Prostate gland (tissue), 2 donors: ENCODE data around the gene PRPF6. TPM values are rescaled to one million over a fixed set of nuclear protein-coding genes. Genes with fewer than 3 reads are reported as not detected.

ENCODE experiments used
- DNase-seq: peaks from one replicate; pipeline ENCODE4 v3.0.0-alpha.2; 2019; ENCODE audit warnings: low spot score
- H3K27ac ChIP-seq, 2 donors: fragments of 200-600 bp; sonication (generic); 2 replicates each; pipeline ENCODE4 v1.5.1; 2017 to 2019
- H3K27me3 ChIP-seq: fragments of 200-600 bp; sonication (generic); replicated peaks from 2 replicates; pipeline ENCODE4 v1.5.1; 2019; ENCODE audit not compliant: insufficient read depth
- H3K36me3 ChIP-seq, 2 donors: fragments of 200-600 bp; sonication (generic); 1 replicate in 1 of 2; 2 replicates in 1 of 2; pipeline versions ENCODE4 v1.5.1 to v1.8.1; 2017 to 2019
- H3K4me1 ChIP-seq: fragments of 200-600 bp; sonication (generic); replicated peaks from 2 replicates; pipeline ENCODE4 v1.5.1; 2019
- H3K4me3 ChIP-seq, 2 donors: fragments of 200-600 bp; sonication (generic); 2 replicates each; pipeline ENCODE4 v1.5.1; 2017 to 2019
- H3K9me3 ChIP-seq: fragments of 200-600 bp; sonication (generic); 2 replicates; pipeline ENCODE4 v1.5.1; 2017
- CTCF ChIP-seq, 4 experiments: fragments of 200-600 bp in 2 of 4; fragments of 450-650 bp in 2 of 4; sonication (generic) in 2 of 4; IDR thresholded peaks; 1 replicate in 3 of 4; 2 replicates in 1 of 4; pipeline ENCODE4 v1.5.1; 2016 to 2019; ENCODE audit warnings: antibody characterized with exemption in 4 of 4, mild to moderate bottlenecking in 2 of 4, moderate library complexity in 2 of 4
- POLR2A ChIP-seq: fragments of 450-650 bp; IDR thresholded peaks from one replicate; pipeline ENCODE4 v1.6.1; 2016; ENCODE audit warnings: antibody characterized with exemption, mild to moderate bottlenecking
- POLR2AphosphoS5 ChIP-seq: sonication (generic); formaldehyde crosslinking; IDR thresholded peaks from one replicate; pipeline ENCODE4 v1.6.1; 2017; ENCODE audit warnings: antibody characterized with exemption
- WGBS: methylation state at CpG from one replicate; pipeline ENCODE4 v1.1.5; 2018; 5-methylcytosine and 5-hydroxymethylcytosine counted together
- intact Hi-C: fragments of 100-400 bp; cut with DNase I; formaldehyde crosslinking; loops from one replicate; pipeline ENCODE4 v1.14.2; 2022
- total RNA-seq, 2 donors: library from RNA; depleted of rRNA; stranded (reverse); fragments of >200 nt; gene quantifications; one replicate each; pipeline ENCODE4 v1.1.0, GENCODE V29; 2016

Gene PRPF6
- total RNA-seq, 2 donors from 2014 or later: 60.9 to 99.6 TPM

- TF ChIP-seq POLR2AphosphoS5: no peak
- no peak for TF ChIP-seq POLR2A
- TF ChIP-seq CTCF (IDR thresholded peaks at IDR 0.05): no peak
- DNase-seq: no peak
- no peaks in the 10 kb centered on the region for H3K9me3 ChIP-seq
- no peaks in the 10 kb centered on the region for H3K36me3 ChIP-seq
- peaks cover 21% of the 10 kb centered on the region for H3K4me1 ChIP-seq
- H3K27me3 ChIP-seq: no peaks in the 10 kb centered on the region
- H3K4me3 ChIP-seq: no peak overlapping the region
- H3K27ac ChIP-seq: no peak overlapping the region
- WGBS: 89% methylated on average over 31 of the region's 35 CpGs
- intact Hi-C loops: no loop called here
These were observed 36.6 kb upstream of the PRPF6 start for GRCh38 chr20:63944078-63944941.

DNA sequence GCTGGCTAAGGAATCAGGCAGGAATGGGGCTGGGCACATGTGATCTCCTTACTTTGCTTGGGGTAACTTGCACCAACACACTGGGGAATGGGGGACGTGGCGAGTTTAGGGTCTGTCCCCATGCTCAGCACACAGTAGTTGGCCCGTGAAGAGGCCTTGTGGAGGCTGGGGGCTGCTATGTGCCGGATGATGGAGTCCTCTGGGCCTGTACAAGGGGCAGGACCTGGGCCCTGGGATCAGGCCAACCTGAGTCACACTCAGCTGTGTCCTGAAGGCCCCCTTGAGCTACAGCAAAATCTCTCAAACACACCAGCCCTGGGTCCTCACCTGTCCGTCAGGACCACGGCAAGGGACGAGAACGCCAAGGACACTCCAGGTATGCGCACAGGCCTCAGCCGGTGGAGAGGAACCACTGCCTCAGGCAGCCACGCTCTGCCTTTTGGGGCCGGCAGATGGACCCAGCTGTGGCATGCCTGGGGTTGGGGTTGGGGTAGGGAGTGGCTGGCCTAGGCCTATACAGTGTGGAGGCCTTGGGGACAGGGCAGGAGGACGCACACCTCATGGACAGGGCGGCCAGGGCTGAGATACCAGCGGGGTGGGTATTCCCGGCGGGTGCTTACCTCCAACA, 35.8 kb upstream of the PRPF6 start:
- intact Hi-C loops: no loop called here
- TF ChIP-seq POLR2AphosphoS5 (no peak), CTCF (IDR thresholded peaks at IDR 0.05) (no peak), POLR2A (no peak)
- no peak for DNase-seq
- H3K27ac ChIP-seq: no peak overlapping the region
- no peak overlapping the region for H3K4me3 ChIP-seq
- H3K27me3 ChIP-seq: no peaks in the 10 kb centered on the region
- H3K4me1 ChIP-seq: peaks cover 23% of the 10 kb centered on the region
- 88% methylated on average over 17 of the region's 17 CpGs for WGBS
- no peaks in the 10 kb centered on the region for H3K9me3 ChIP-seq
- H3K36me3 ChIP-seq: no peaks in the 10 kb centered on the region

DNA sequence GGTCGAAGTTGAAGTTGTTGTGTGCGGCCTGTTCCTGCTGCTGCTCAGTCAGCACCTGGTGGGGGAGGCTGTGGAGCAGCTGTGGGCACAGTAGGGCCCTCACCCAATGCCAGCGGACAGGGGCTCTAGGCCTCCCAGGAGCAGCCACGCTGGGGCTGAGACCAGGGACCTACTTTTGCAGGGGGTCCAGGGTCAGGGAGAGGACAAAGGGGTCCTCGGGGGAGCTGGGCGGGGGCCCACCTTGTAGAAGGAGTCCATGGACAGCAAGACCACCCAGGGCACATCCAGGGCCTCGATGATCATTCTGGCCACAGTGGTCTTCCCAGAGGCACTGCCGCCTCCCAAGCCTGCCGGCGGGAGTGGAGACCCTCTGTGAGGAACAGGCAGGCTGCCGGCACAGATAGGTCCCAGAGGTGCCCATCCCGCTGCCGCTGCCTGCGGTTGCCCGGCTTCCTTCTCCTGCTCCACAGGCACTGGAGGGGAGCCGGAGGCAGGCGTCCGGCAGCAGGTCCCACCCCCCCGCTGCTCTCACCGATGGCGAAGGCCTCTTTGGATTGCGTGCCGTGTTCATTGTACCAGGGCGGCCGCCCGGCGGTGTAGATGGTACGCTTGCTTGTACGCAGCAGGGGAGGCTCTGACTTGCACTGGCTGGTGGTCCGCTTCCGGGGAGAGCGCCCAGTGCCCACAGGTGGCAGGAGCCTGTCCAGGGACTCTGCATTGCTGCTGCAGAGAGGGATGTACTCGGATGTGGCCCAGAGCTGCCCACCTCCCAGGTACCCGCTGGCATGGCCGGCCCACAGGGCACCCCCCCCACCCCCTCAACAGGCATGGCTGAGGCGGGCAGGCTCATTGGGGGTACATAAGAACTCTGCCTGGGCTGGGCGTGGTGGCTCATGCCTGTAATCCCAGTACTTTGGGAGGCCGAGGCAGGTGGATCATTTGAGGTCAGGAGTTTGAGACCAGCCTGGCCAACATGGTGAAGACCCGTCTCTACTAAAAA, 34.7 kb upstream of the PRPF6 start:
- no peak overlapping the region for H3K4me3 ChIP-seq
- no peaks in the 10 kb centered on the region for H3K36me3 ChIP-seq
- no peaks in the 10 kb centered on the region for H3K27me3 ChIP-seq
- 91% methylated on average over 39 of the region's 39 CpGs for WGBS
- H3K4me1 ChIP-seq: peaks cover 31% of the 10 kb centered on the region
- intact Hi-C loops: no loop called here
- no peaks in the 10 kb centered on the region for H3K9me3 ChIP-seq
- TF ChIP-seq CTCF (IDR thresholded peaks at IDR 0.05) (no peak), POLR2A (no peak), POLR2AphosphoS5 (no peak)
- DNase-seq: no peak
- peak overlapping the region in 1 of 2 donors; percentile 87 for H3K27ac ChIP-seq

DNA sequence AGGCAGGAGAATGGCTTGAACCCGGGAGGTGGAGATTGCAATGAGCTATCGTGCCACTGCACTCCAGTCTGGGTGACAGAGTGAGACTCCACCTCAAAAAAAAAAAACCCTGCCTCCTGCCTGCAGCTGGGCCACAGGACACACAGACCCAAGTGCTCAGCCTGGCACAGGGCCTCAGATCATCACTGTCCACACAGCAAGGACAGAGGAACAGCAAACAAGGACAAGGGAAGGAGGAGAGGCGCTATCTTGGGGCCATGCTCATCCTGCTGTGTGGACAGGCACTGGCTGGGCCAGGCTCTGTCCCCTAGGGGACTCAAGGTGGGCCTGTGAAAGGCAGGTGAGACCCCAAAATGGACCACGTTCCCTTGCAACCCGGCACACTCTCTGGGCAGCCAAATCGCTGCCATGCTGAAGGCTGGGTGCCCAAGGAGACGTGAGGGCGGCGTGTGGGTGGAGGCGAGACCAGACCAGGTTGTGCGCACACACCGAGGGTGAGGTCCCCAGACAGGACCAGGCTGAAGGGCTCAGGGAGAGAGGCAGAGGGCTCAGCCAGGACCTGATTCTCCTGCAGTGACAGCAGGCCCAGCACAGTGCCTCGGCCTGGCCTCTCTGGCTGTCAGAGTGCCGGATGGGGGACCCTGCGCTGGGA, 33.8 kb upstream of the PRPF6 start:
- 85% methylated on average over 15 of the region's 15 CpGs for WGBS
- no peaks in the 10 kb centered on the region for H3K36me3 ChIP-seq
- intact Hi-C loops: no loop called here
- DNase-seq: peak; percentile 77
- TF ChIP-seq POLR2AphosphoS5 (peak; percentile 64), POLR2A (no peak)
- H3K9me3 ChIP-seq: no peaks in the 10 kb centered on the region
- H3K4me3 ChIP-seq: no peak overlapping the region
- peak overlapping the region; percentile 87 to 90 for H3K27ac ChIP-seq
- no peaks in the 10 kb centered on the region for H3K27me3 ChIP-seq
- H3K4me1 ChIP-seq: peaks cover 38% of the 10 kb centered on the region
